NK-92 (cell line): ENCODE results near the gene CD180.

Experiments used
- DNase-seq: peaks from one replicate; lab custom pipeline; 2025; ENCODE audit not compliant: unreplicated experiment; lab: John Stamatoyannopoulos, UW

The CD180 gene

DNA sequence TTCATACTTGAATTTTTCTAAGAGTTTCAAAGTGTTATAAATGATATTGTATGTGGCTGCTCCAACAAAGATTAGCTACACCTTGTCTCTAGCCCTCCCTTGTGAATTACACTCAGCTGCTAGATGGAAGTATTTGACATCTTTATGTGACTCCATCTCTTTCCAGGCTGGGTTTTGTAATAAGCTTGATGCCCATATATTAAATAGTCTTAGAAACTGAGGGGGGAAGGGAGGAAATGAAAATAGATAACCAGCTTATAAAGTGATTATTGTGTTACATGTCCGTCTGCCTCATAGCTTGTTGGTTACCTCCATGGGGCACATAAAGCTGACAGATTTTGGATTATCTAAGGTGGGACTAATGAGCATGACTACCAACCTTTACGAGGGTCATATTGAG, 63.4 kb downstream of the CD180 start:
- no peak for DNase-seq

DNA sequence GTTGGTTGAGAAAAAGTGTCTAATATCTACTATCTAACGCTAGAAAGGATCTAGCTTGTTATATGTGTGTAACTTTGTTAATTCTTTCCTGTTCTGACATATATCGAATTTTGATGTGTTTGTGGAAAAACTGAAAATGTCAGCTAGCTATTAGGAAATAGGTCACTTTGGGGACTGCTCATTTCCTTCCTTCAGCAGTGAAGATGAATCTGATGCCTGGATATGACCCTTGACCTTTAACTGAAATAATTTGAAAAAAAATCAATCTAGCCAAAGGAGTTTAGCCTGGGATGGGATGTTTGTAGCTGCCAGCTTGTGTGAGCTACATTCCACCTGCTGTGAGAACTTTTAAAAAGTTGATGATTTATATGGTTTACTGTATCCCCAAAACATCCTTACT, 66.8 kb downstream of the CD180 start:
- no peak for DNase-seq
